SU-DHL-6 (cell line): ENCODE measurements around the gene ZNF513.

Experiments
- H2AFZ ChIP-seq: fragments of 200-600 bp; sonication (generic); 2 replicates; pipeline ENCODE4 v1.6.1; 2014; ENCODE audit warnings: low read depth, mild to moderate bottlenecking, moderate library complexity, mixed read lengths, antibody characterized with exemption, low read length; ENCODE audit not compliant: severe bottlenecking
- H3F3A ChIP-seq: fragments of 200-600 bp; shearing (Covaris generic); 2 replicates; pipeline ENCODE4 v1.6.0; 2016; ENCODE audit warnings: antibody characterized with exemption, mild to moderate bottlenecking; ENCODE audit not compliant: insufficient read depth
- H3K27ac ChIP-seq: fragments of 200-600 bp; sonication (generic); 2 replicates; pipeline ENCODE4 v1.5.1; 2016; ENCODE audit warnings: low read depth, mild to moderate bottlenecking, low read length, moderate library complexity, mixed read lengths
- H3K27me3 ChIP-seq: fragments of 200-600 bp; sonication (generic), shearing (Covaris generic); 2 replicates; pipeline ENCODE4 v1.6.0; 2014; ENCODE audit warnings: mild to moderate bottlenecking, low read length
- H3K36me3 ChIP-seq: fragments of 200-600 bp; sonication (generic); 2 replicates; pipeline ENCODE4 v1.6.1; 2014; ENCODE audit warnings: mild to moderate bottlenecking, low read length, mixed read lengths
- H3K4me2 ChIP-seq: fragments of 300-600, 200-600 bp; shearing (Covaris generic), sonication (generic); 2 replicates; pipeline ENCODE4 v1.6.0; 2014; ENCODE audit warnings: low read length, low read depth, mild to moderate bottlenecking; ENCODE audit not compliant: poor library complexity, severe bottlenecking
- H3K4me3 ChIP-seq: fragments of 200-600 bp; sonication (generic); 2 replicates; pipeline ENCODE4 v1.5.1; 2014; ENCODE audit warnings: antibody characterized with exemption, low read length, mild to moderate bottlenecking, mixed read lengths; ENCODE audit not compliant: insufficient read depth, poor library complexity, severe bottlenecking
- H3K79me2 ChIP-seq: fragments of 200-600 bp; sonication (generic); 2 replicates; pipeline ENCODE4 v1.6.1; 2014; ENCODE audit warnings: mild to moderate bottlenecking, low read length, moderate library complexity; ENCODE audit not compliant: insufficient read depth
- H3K9ac ChIP-seq: fragments of 200-600 bp; sonication (generic); 2 replicates; pipeline ENCODE4 v1.7.0; 2014; ENCODE audit warnings: mild to moderate bottlenecking, low read length
- H3K9me2 ChIP-seq: fragments of 200-600 bp; sonication (generic); replicated peaks from 2 replicates; pipeline ENCODE4 v1.6.1; 2014; ENCODE audit warnings: low read length; ENCODE audit not compliant: insufficient read depth
- H3K9me3 ChIP-seq: fragments of 200-600 bp; sonication (generic); 2 replicates; pipeline ENCODE4 v1.6.1; 2014; ENCODE audit warnings: low read length, mixed read lengths; ENCODE audit not compliant: insufficient read depth
- H4K20me1 ChIP-seq: fragments of 200-600 bp; sonication (generic); 2 replicates; pipeline ENCODE4 v1.6.1; 2014; ENCODE audit warnings: low read depth, mild to moderate bottlenecking, antibody characterized with exemption, low read length, moderate library complexity, mixed read lengths
- EZH2phosphoT487 ChIP-seq: fragments of 200-600 bp; sonication (generic), shearing (Covaris generic); conservative IDR thresholded peaks from 2 replicates; pipeline ENCODE4 v1.6.1; 2018; ENCODE audit warnings: mild to moderate bottlenecking, antibody characterized with exemption, low read length, moderate library complexity, mixed read lengths
- TF ChIP-seq, protein P1 (sequence below): fragments of 200-600 bp; sonication (generic); IDR thresholded peaks from one replicate; pipeline ENCODE4 v1.5.1; 2017; ENCODE audit warnings: antibody characterized with exemption, mild to moderate bottlenecking, low read length, moderate library complexity; ENCODE audit not compliant: insufficient read depth, poor library complexity, severe bottlenecking

Gene ZNF513

DNA sequence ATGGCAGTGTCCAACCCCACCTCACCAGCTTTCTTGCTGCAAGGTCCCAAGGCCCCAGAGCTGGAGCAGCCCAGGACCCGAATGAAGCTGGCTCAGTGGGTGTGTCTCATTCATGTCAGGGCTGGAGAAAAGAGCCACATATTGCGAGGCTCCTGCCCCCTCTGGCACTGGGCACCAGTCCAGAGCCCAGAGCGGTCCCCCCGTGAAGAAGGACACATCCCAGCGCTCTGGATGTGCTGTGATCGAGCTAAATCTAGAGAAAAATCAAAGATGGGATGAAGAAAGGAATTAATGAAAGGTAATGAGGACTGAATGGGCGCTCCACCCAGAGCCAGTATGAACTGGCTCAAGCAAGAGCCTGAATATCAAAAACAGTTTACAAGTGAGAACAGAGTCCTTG is 44.4 kb downstream of the ZNF513 start:
- Histone ChIP-seq H3F3A (no peaks in the 10 kb centered on the region), H3K9me3 (no peaks in the 10 kb centered on the region), H2AFZ (no peak overlapping the region), H3K9me2 (no peaks in the 10 kb centered on the region), H3K4me2 (no peak overlapping the region), H3K4me3 (no peak overlapping the region), H4K20me1 (no peaks in the 10 kb centered on the region), H3K27ac (no peak overlapping the region), H3K9ac (no peak overlapping the region), H3K27me3 (no peaks in the 10 kb centered on the region), H3K36me3 (0 out of 2 replicates have a peak, but pooled peaks cover 3% of the 10 kb centered on the region), H3K79me2 (no peaks in the 10 kb centered on the region)
- no peak for TF ChIP-seq EZH2phosphoT487
- TF ChIP-seq, protein P1, sequence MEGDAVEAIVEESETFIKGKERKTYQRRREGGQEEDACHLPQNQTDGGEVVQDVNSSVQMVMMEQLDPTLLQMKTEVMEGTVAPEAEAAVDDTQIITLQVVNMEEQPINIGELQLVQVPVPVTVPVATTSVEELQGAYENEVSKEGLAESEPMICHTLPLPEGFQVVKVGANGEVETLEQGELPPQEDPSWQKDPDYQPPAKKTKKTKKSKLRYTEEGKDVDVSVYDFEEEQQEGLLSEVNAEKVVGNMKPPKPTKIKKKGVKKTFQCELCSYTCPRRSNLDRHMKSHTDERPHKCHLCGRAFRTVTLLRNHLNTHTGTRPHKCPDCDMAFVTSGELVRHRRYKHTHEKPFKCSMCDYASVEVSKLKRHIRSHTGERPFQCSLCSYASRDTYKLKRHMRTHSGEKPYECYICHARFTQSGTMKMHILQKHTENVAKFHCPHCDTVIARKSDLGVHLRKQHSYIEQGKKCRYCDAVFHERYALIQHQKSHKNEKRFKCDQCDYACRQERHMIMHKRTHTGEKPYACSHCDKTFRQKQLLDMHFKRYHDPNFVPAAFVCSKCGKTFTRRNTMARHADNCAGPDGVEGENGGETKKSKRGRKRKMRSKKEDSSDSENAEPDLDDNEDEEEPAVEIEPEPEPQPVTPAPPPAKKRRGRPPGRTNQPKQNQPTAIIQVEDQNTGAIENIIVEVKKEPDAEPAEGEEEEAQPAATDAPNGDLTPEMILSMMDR, result no peak

DNA sequence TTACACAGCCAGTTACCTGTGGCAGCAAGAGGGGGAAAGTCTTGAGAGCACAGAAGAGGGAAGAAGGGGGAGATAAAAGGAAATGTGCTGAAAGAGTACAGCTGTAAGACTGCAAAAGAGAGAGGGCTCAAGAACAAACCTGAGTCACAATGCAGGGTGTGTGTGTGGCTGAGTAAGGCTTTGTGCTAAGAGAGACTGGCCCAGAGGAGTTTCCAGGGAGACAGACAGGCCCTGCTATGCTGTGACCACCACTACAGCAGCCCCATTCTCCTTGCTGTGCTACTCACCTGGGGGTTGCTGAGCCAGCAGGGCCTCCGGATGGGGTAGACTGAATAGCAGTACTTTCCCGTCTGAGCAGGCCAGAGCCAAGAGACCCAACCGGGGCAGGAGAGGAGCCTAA is 45.2 kb downstream of the ZNF513 start:
- Histone ChIP-seq H3K36me3 (0 out of 2 replicates have a peak, but pooled peaks cover 3% of the 10 kb centered on the region), H3F3A (no peaks in the 10 kb centered on the region), H3K9me3 (no peaks in the 10 kb centered on the region), H2AFZ (no peak overlapping the region), H3K4me3 (no peak overlapping the region), H3K4me2 (no peak overlapping the region), H3K9ac (no peak overlapping the region), H3K79me2 (no peaks in the 10 kb centered on the region), H3K27ac (no peak overlapping the region), H3K27me3 (no peaks in the 10 kb centered on the region), H3K9me2 (no peaks in the 10 kb centered on the region), H4K20me1 (no peaks in the 10 kb centered on the region)
- TF ChIP-seq EZH2phosphoT487, result no peak
- TF ChIP-seq, protein P1, result no peak
